Keratinocyte (primary cell): ENCODE data around the gene CCDC69. TPM values are rescaled to one million over a fixed set of nuclear protein-coding genes. Genes with fewer than 3 reads are reported as not detected.

Source experiments
- DNase-seq: peaks from one replicate; pipeline ENCODE4 v3.0.0-alpha.2; 2011; ENCODE audit warnings: low read depth, missing footprints, low spot score
- FAIRE-seq: peaks from 2 replicates; lab custom pipeline; 2011; peaks lifted over from hg19 to GRCh38; lab: Jason Lieb, UNC
- H2AFZ ChIP-seq: 2 replicates; pipeline ENCODE4 v1.6.0; 2012; ENCODE audit warnings: low read length, control low read depth, inconsistent platforms; ENCODE audit not compliant: control insufficient read depth
- H3K27ac ChIP-seq: 2 replicates; pipeline ENCODE4 v1.5.1; 2011; ENCODE audit warnings: low read length; ENCODE audit not compliant: control insufficient read depth, insufficient read depth
- H3K27me3 ChIP-seq: 3 replicates; pipeline ENCODE4 v1.6.0; 2011; ENCODE audit warnings: low read length; ENCODE audit not compliant: control insufficient read depth, insufficient read depth; ENCODE audit errors: extremely low read depth
- H3K36me3 ChIP-seq, 2 experiments: 2 replicates in 1 of 2; 3 replicates in 1 of 2; pipeline ENCODE4 v1.5.1; 2011; ENCODE audit warnings: low read length in 2 of 2, mild to moderate bottlenecking in 1 of 2; ENCODE audit not compliant: control insufficient read depth in 2 of 2, insufficient read depth in 2 of 2; ENCODE audit errors: extremely low read depth in 1 of 2
- H3K4me1 ChIP-seq: 3 replicates; pipeline ENCODE4 v1.5.1; 2011; ENCODE audit warnings: low read length; ENCODE audit not compliant: control insufficient read depth, insufficient read depth; ENCODE audit errors: extremely low read depth
- H3K4me2 ChIP-seq: 3 replicates; pipeline ENCODE4 v1.6.0; 2011; ENCODE audit warnings: low read depth, low read length; ENCODE audit not compliant: control insufficient read depth, insufficient read depth; ENCODE audit errors: extremely low read depth
- H3K4me3 ChIP-seq, 3 experiments: fragments of 200-600 bp in 1 of 3; sonication (generic) in 1 of 3; 2 replicates in 2 of 3; 3 replicates in 1 of 3; pipeline ENCODE4 v1.5.1; 2011 to 2016; ENCODE audit warnings: low read length in 3 of 3, mild to moderate bottlenecking in 3 of 3, control low read depth in 2 of 3, inconsistent platforms in 1 of 3, low read depth in 1 of 3, mixed read lengths in 1 of 3, mixed run types in 1 of 3, moderate library complexity in 1 of 3; ENCODE audit not compliant: control insufficient read depth in 2 of 3, insufficient read depth in 2 of 3; ENCODE audit errors: extremely low read depth in 1 of 3
- H3K79me2 ChIP-seq: 2 replicates; pipeline ENCODE4 v1.6.0; 2012; ENCODE audit warnings: low read length; ENCODE audit not compliant: control insufficient read depth, insufficient read depth
- H3K9ac ChIP-seq: 3 replicates; pipeline ENCODE4 v1.6.0; 2011; ENCODE audit warnings: low read length; ENCODE audit not compliant: control insufficient read depth, insufficient read depth; ENCODE audit errors: extremely low read depth
- H3K9me1 ChIP-seq: 3 replicates; pipeline ENCODE4 v1.6.0; 2011; ENCODE audit warnings: low read length; ENCODE audit not compliant: control insufficient read depth, insufficient read depth; ENCODE audit errors: extremely low read depth
- H3K9me3 ChIP-seq: 2 replicates; pipeline ENCODE4 v1.5.1; 2012; ENCODE audit warnings: low read depth, low read length; ENCODE audit not compliant: control insufficient read depth
- H4K20me1 ChIP-seq: 3 replicates; pipeline ENCODE4 v1.6.0; 2011; ENCODE audit warnings: low read length; ENCODE audit not compliant: control insufficient read depth, insufficient read depth; ENCODE audit errors: extremely low read depth
- EZH2 ChIP-seq: IDR thresholded peaks from one replicate; pipeline ENCODE4 v1.6.1; 2012; ENCODE audit warnings: inconsistent platforms, mild to moderate bottlenecking, low read length, moderate library complexity
- dilution Hi-C: fragments of 300-500 bp; cut with MboI; formaldehyde crosslinking; loops from one replicate; pipeline ENCODE4 v1.7.0; 2020; ENCODE audit warnings: low sequenced_read_pairs; ENCODE audit not compliant: extremely low pct_ligation_motif_present
- polyA plus RNA-seq, 5 experiments: library from polyadenylated mRNA; depleted of rRNA in 3 of 5; stranded (reverse) in 3 of 5; stranded (forward) in 1 of 5; unstranded in 1 of 5; fragments of >200 nt; gene quantifications; 1 replicate in 1 of 5; 2 replicates in 3 of 5; 3 replicates in 1 of 5; pipeline versions ENCODE4 v1.2.1 to v1.2.3, GENCODE V29; 2011 to 2012; ENCODE audit warnings: missing spikeins in 2 of 5, low read depth in 1 of 5, low replicate concordance in 1 of 5
- TF ChIP-seq, protein P1 (sequence below), 3 experiments: IDR thresholded peaks in 1 of 3; conservative IDR thresholded peaks in 1 of 3; optimal IDR thresholded peaks in 1 of 3; 2 replicates in 2 of 3; 3 replicates in 1 of 3; pipeline versions ENCODE3 to v1.5.1; 2011; ENCODE audit warnings: low read length in 3 of 3, mild to moderate bottlenecking in 3 of 3, moderate library complexity in 2 of 3, control low read depth in 1 of 3, inconsistent platforms in 1 of 3; ENCODE audit not compliant: insufficient read depth in 2 of 3; ENCODE audit errors: extremely low read depth in 1 of 3

CCDC69 gene
- polyA plus RNA-seq, 1 donor (not counting 4 experiments of a cell fraction or from before 2014, with no cell fraction given): 4.1 TPM

DNA sequence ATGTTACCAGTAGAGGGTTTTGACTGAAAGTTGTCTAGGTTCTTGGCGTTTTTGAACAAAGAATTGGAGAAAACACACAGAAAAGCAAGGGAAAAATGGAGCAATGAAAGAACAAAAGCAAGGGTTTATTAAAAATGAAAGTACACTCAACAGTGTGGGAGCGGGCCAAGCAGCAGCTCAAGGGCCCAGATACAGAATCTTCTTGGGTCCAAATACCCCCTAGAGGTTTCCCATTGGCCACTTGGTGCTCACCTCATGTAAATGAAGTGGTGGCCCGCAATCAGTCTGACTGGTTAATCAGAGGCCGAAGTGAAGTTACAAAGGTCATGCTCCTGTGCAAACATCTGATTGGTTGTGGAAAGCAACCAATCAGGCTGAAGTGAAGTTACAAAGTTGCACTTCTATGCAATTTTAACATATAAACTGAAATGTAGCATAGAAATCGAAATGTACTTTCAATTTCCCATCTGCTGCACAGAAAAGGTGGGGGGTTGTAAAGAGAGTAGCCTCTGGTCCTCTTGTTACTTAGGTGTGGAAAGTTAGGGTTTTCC is 27.2 kb upstream of the CCDC69 start:
- Histone ChIP-seq H3K4me1 (peaks cover 15% of the 10 kb centered on the region), H4K20me1 (no peaks in the 10 kb centered on the region), H3K9me1 (no peaks in the 10 kb centered on the region), H3K4me2 (no peak overlapping the region), H3K27me3 (no peaks in the 10 kb centered on the region), H3K36me3 (no peaks in the 10 kb centered on the region), H3K79me2 (peaks cover 31% of the 10 kb centered on the region), H2AFZ (no peak overlapping the region), H3K27ac (no peak overlapping the region), H3K4me3 (no peak overlapping the region), H3K9me3 (no peaks in the 10 kb centered on the region), H3K9ac (no peak overlapping the region)
- DNase-seq (no peak), FAIRE-seq (no peak)
- no peak for TF ChIP-seq EZH2
- TF ChIP-seq, protein P1, sequence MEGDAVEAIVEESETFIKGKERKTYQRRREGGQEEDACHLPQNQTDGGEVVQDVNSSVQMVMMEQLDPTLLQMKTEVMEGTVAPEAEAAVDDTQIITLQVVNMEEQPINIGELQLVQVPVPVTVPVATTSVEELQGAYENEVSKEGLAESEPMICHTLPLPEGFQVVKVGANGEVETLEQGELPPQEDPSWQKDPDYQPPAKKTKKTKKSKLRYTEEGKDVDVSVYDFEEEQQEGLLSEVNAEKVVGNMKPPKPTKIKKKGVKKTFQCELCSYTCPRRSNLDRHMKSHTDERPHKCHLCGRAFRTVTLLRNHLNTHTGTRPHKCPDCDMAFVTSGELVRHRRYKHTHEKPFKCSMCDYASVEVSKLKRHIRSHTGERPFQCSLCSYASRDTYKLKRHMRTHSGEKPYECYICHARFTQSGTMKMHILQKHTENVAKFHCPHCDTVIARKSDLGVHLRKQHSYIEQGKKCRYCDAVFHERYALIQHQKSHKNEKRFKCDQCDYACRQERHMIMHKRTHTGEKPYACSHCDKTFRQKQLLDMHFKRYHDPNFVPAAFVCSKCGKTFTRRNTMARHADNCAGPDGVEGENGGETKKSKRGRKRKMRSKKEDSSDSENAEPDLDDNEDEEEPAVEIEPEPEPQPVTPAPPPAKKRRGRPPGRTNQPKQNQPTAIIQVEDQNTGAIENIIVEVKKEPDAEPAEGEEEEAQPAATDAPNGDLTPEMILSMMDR (optimal IDR thresholded peaks at IDR 0.05 in 1 of 3, IDR thresholded peaks at IDR 0.05 in 1 of 3, conservative IDR thresholded peaks at IDR 0.05 in 1 of 3; ENCODE audit: extremely low read depth in 1 of 3, insufficient read depth in 2 of 3, low read length in 3 of 3): no peak
- dilution Hi-C loops: no loop called here

DNA sequence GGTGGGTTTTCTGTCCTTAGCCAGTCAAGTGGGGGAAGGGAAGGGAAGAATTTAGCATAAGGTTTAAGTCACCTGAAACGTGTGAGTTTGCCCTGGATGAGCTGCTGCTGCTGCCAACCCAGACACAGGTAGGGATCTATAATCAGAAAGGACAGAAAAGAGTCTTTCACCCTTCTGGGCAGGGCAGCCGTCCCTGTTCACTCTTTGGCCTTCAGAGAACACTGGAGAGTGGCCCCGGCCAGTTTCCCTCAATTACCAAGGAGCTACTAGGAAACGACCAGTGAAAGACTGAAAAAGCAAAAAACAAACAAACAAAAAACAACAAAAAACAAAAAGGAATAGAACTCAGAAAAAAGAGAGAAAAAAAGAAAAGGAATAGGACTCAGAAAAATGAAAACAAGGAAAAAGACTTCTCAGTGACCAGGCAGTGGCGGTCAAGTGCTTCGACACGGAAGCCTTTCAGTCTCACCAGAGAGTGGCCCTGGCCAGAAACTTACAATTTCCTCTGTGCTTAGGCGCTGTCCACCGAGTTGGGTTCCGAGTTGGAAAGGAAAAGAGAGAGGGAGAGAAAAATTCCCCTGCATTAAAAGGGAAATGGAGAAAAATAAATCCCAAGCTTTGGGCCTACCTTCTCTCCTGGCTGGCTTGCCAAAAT is 26.6 kb upstream of the CCDC69 start:
- TF ChIP-seq EZH2: no peak
- DNase-seq (no peak), FAIRE-seq (no peak)
- Histone ChIP-seq H3K36me3 (no peaks in the 10 kb centered on the region), H3K9ac (no peak overlapping the region), H3K9me1 (no peaks in the 10 kb centered on the region), H2AFZ (no peak overlapping the region), H3K9me3 (no peaks in the 10 kb centered on the region), H4K20me1 (no peaks in the 10 kb centered on the region), H3K4me2 (no peak overlapping the region), H3K79me2 (peaks cover 25% of the 10 kb centered on the region), H3K27me3 (no peaks in the 10 kb centered on the region), H3K27ac (no peak overlapping the region), H3K4me1 (peaks cover 9% of the 10 kb centered on the region), H3K4me3 (no peak overlapping the region)
- dilution Hi-C loops: no loop called here
